IMR-90 (cell line): ENCODE measurements around the gene NQO2. TPM values are rescaled to one million over a fixed set of nuclear protein-coding genes. Genes with fewer than 3 reads are reported as not detected.

ENCODE experiments used
- ATAC-seq: fragments of 200-7000 bp; cut with Tn5 transposase; 2 replicates; pipeline ENCODE4 v1.9.1; 2020; ENCODE audit warnings: low read depth, mild to moderate bottlenecking, moderate library complexity
- BruUV-seq: library from RNA; stranded (reverse); fragments of 400-500 nt; replicated peaks from 2 replicates; lab custom pipeline; 2021; lab: Mats Ljungman, UMichigan
- CTCF ChIA-PET: fragments of 300-600 bp; formaldehyde crosslinking; extraction: SDS; loops from one replicate; lab custom pipeline; 2021; ENCODE audit warnings: antibody characterized with exemption; lab: Yijun Ruan, JAX
- POLR2A ChIA-PET: fragments of 300-600 bp; sonication (Branson Sonifier 250); formaldehyde crosslinking; loops from one replicate; lab custom pipeline; 2022; ENCODE audit warnings: antibody characterized with exemption; ENCODE audit not compliant: unreplicated experiment; lab: Charles Lee
- DNase-seq: peaks from one replicate; pipeline ENCODE4 v3.0.0; 2013
- H2AFZ ChIP-seq: replicated peaks from 2 replicates; pipeline ENCODE3; 2013; ENCODE audit warnings: low read length, mild to moderate bottlenecking; ENCODE audit not compliant: poor library complexity
- H2AK5ac ChIP-seq: 2 replicates; pipeline ENCODE4 v1.6.1; 2013; ENCODE audit warnings: low read depth, low read length, inconsistent platforms
- H2AK9ac ChIP-seq: replicated peaks from 2 replicates; pipeline ENCODE3; 2013; ENCODE audit warnings: mild to moderate bottlenecking, low read depth, low read length, moderate library complexity; ENCODE audit not compliant: poor library complexity
- H2BK120ac ChIP-seq: 2 replicates; pipeline ENCODE4 v1.6.1; 2013; ENCODE audit warnings: low read depth, low read length, inconsistent platforms
- H2BK15ac ChIP-seq: 3 replicates; pipeline ENCODE4 v1.6.1; 2013; ENCODE audit warnings: low read depth, low read length, inconsistent platforms
- H2BK20ac ChIP-seq: 2 replicates; pipeline ENCODE4 v1.6.1; 2013; ENCODE audit warnings: low read depth, mild to moderate bottlenecking, inconsistent platforms, low read length, moderate library complexity
- H2BK5ac ChIP-seq: 2 replicates; pipeline ENCODE4 v1.6.1; 2013; ENCODE audit warnings: mild to moderate bottlenecking, low read depth, low read length, inconsistent platforms; ENCODE audit not compliant: poor library complexity, severe bottlenecking
- H3K14ac ChIP-seq: replicated peaks from 2 replicates; pipeline ENCODE4 v1.6.1; 2013; ENCODE audit warnings: low read depth, low read length, inconsistent platforms
- H3K18ac ChIP-seq: 2 replicates; pipeline ENCODE4 v1.6.1; 2013; ENCODE audit warnings: low read depth, low read length, control low read depth
- H3K23ac ChIP-seq: 2 replicates; pipeline ENCODE4 v1.6.1; 2013; ENCODE audit warnings: low read depth, low read length, inconsistent platforms
- H3K27ac ChIP-seq: 2 replicates; pipeline ENCODE4 v1.5.1; 2013; ENCODE audit warnings: mild to moderate bottlenecking, control low read depth, low read length; ENCODE audit not compliant: insufficient read depth
- H3K27me3 ChIP-seq: 2 replicates; pipeline ENCODE4 v1.6.1; 2013; ENCODE audit warnings: low read length; ENCODE audit not compliant: control insufficient read depth, insufficient read depth
- H3K36me3 ChIP-seq: 2 replicates; pipeline ENCODE4 v1.6.1; 2013; ENCODE audit warnings: low read length, mixed read lengths; ENCODE audit not compliant: control insufficient read depth, insufficient read depth
- H3K4ac ChIP-seq: 2 replicates; pipeline ENCODE4 v1.6.1; 2013; ENCODE audit warnings: low read depth, low read length, inconsistent platforms
- H3K4me1 ChIP-seq: 2 replicates; pipeline ENCODE4 v1.6.1; 2013; ENCODE audit warnings: low read length, mixed read lengths; ENCODE audit not compliant: control insufficient read depth, insufficient read depth
- H3K4me2 ChIP-seq: 2 replicates; pipeline ENCODE4 v1.6.1; 2013; ENCODE audit warnings: low read depth, mild to moderate bottlenecking, control low read depth, low read length, moderate library complexity
- H3K4me3 ChIP-seq: 2 replicates; pipeline ENCODE4 v1.5.1; 2013; ENCODE audit warnings: low read depth, mild to moderate bottlenecking, control low read depth, low read length, moderate library complexity; ENCODE audit not compliant: insufficient read depth
- H3K56ac ChIP-seq: 2 replicates; pipeline ENCODE4 v1.6.1; 2013; ENCODE audit warnings: low read length, inconsistent platforms; ENCODE audit not compliant: insufficient read depth; ENCODE audit errors: extremely low read depth
- H3K79me1 ChIP-seq, 2 experiments: 2 replicates each; pipeline ENCODE4 v1.6.1; 2013; ENCODE audit warnings: low read length in 2 of 2, inconsistent platforms in 1 of 2, low read depth in 1 of 2
- H3K9ac ChIP-seq: 2 replicates; pipeline ENCODE4 v1.6.1; 2013; ENCODE audit warnings: low read depth, low read length, control low read depth
- H3K9me1 ChIP-seq: 2 replicates; pipeline ENCODE4 v1.6.1; 2013; ENCODE audit warnings: low read length, inconsistent platforms; ENCODE audit not compliant: insufficient read depth
- H3K9me3 ChIP-seq: 2 replicates; pipeline ENCODE4 v1.6.1; 2013; ENCODE audit warnings: low read length; ENCODE audit not compliant: control insufficient read depth, insufficient read depth
- H4K20me1 ChIP-seq: 2 replicates; pipeline ENCODE4 v1.6.1; 2013; ENCODE audit warnings: low read length, inconsistent platforms; ENCODE audit not compliant: insufficient read depth
- H4K5ac ChIP-seq: 2 replicates; pipeline ENCODE4 v1.6.1; 2013; ENCODE audit warnings: mild to moderate bottlenecking, low read depth, low read length, control low read depth
- H4K8ac ChIP-seq, 2 experiments: 2 replicates each; pipeline ENCODE4 v1.6.1; 2013; ENCODE audit warnings: low read depth in 2 of 2, low read length in 2 of 2, control low read depth in 1 of 2, inconsistent platforms in 1 of 2
- H4K91ac ChIP-seq: 2 replicates; pipeline ENCODE4 v1.6.1; 2013; ENCODE audit warnings: low read depth, low read length, inconsistent platforms; ENCODE audit not compliant: insufficient read depth
- CEBPB ChIP-seq: IDR thresholded peaks from 2 replicates; pipeline ENCODE4 v1.6.1; 2012; ENCODE audit warnings: low read depth, low read length, improper control_type of control experiment
- MAFK ChIP-seq: IDR thresholded peaks from 2 replicates; pipeline ENCODE4 v1.6.1; 2012; ENCODE audit warnings: low read depth, low read length, improper control_type of control experiment
- NFE2L2 ChIP-seq: fragments of 150-350 bp; IDR thresholded peaks from 2 replicates; pipeline ENCODE4 v1.6.1; 2016; ENCODE audit warnings: low read depth, mild to moderate bottlenecking, low read length
- POLR2A ChIP-seq: IDR thresholded peaks from 2 replicates; pipeline ENCODE4 v1.6.1; 2012; ENCODE audit warnings: mild to moderate bottlenecking, low read depth, low read length
- SMC3 ChIP-seq: fragments of 150-350 bp; IDR thresholded peaks from 2 replicates; pipeline ENCODE4 v1.6.1; 2016; ENCODE audit warnings: low read depth, mild to moderate bottlenecking, antibody characterized with exemption, low read length, moderate library complexity
- WGBS, 2 experiments: methylation state at CpG; one replicate each; pipeline versions ENCODE4 v1.1.5 to v1.1.7; 2013; ENCODE audit warnings: missing lambda C conversion rate in 2 of 2; ENCODE audit not compliant: insufficient read length in 1 of 2; ENCODE audit errors: extremely low coverage in 2 of 2; 5-methylcytosine and 5-hydroxymethylcytosine counted together
- dilution Hi-C: fragments of 300-500 bp; cut with HindIII; formaldehyde crosslinking; loops from one replicate; pipeline ENCODE4 v1.14.3; 2018; ENCODE audit warnings: low sequenced_read_pairs; ENCODE audit not compliant: unreplicated experiment
- in situ Hi-C: fragments of 300-500 bp; cut with MboI; formaldehyde crosslinking; loops from 3 replicates; pipeline ENCODE4 v1.14.3; 2019; ENCODE audit warnings: low sequenced_read_pairs, inconsistent platforms, mixed read lengths
- intact Hi-C: fragments of 100-400 bp; cut with micrococcal nuclease; formaldehyde crosslinking; loops from 2 replicates; pipeline ENCODE4 v1.10.0; 2022
- polyA plus RNA-seq, 3 experiments: library from polyadenylated mRNA; depleted of rRNA; stranded (reverse); fragments of >200 nt; gene quantifications; 2 replicates each; pipeline ENCODE4 v1.2.3, GENCODE V29; 2012; ENCODE audit warnings: low replicate concordance in 1 of 3
- total RNA-seq: library from RNA; depleted of rRNA; stranded (reverse); fragments of >200 nt; gene quantifications from 2 replicates; pipeline ENCODE4 v1.2.3, GENCODE V29; 2012

NQO2 gene
- total and polyA plus RNA-seq, 2 of the 4 experiments (the other 2 are of a cell fraction) = 42.5 to 72.1 TPM

GRCh38 chr6:3005077-3005476 is 5.4 kb downstream of the NQO2 start:
- Histone ChIP-seq H2BK120ac (no peak overlapping the region), H3K23ac (no peak overlapping the region), H2AFZ (no peak overlapping the region), H3K56ac (no peak overlapping the region), H4K20me1 (no peaks in the 10 kb centered on the region), H3K9ac (no peak overlapping the region), H2BK5ac (no peak overlapping the region), H3K4me1 (peaks cover 3% of the 10 kb centered on the region), H4K8ac (no peak overlapping the region), H3K4ac (no peak overlapping the region), H3K18ac (no peak overlapping the region), H3K9me1 (peaks cover 6% of the 10 kb centered on the region), H4K5ac (no peak overlapping the region), H2AK5ac (no peak overlapping the region), H2BK15ac (no peak overlapping the region), H3K79me1 (peaks cover 3 to 16% of the 10 kb centered on the region in 2 experiments; a peak in 2 of 4 replicates), H2AK9ac (no peak overlapping the region), H3K36me3 (peaks cover 21% of the 10 kb centered on the region), H3K4me3 (no peak overlapping the region), H3K27ac (no peak overlapping the region), H3K14ac (no peak overlapping the region), H4K91ac (no peak overlapping the region), H3K27me3 (no peaks in the 10 kb centered on the region), H3K4me2 (no peak overlapping the region), H3K9me3 (no peaks in the 10 kb centered on the region), H2BK20ac (no peak overlapping the region)
- dilution Hi-C loops (no loop called here), intact Hi-C loops (no loop called here), in situ Hi-C loops (no loop called here)
- WGBS, 2 experiments = 100% methylated on average over 1 of the region's 9 CpGs; no CpG with 5 or more reads in 1 of the 2 experiments
- TF ChIP-seq CEBPB = no peak
- TF ChIP-seq NFE2L2 = peak; percentile 77
- no peak for TF ChIP-seq SMC3
- TF ChIP-seq POLR2A = no peak
- peak; percentile 40; the same call in 1 of the 2 replicates for TF ChIP-seq MAFK
- no peak for DNase-seq
- ATAC-seq = no peak
- BruUV-seq = no TSS peak
- POLR2A ChIA-PET = no interaction called here
- CTCF ChIA-PET = no interaction called here
